Measurements from ENCODE around the gene RAPGEF1.
"Not testable (repeated sequence)": the region's sequence is repeated elsewhere in the genome, so short reads cannot be mapped to it uniquely, and the experiment has no call there.

RAPGEF1 gene, protein sequence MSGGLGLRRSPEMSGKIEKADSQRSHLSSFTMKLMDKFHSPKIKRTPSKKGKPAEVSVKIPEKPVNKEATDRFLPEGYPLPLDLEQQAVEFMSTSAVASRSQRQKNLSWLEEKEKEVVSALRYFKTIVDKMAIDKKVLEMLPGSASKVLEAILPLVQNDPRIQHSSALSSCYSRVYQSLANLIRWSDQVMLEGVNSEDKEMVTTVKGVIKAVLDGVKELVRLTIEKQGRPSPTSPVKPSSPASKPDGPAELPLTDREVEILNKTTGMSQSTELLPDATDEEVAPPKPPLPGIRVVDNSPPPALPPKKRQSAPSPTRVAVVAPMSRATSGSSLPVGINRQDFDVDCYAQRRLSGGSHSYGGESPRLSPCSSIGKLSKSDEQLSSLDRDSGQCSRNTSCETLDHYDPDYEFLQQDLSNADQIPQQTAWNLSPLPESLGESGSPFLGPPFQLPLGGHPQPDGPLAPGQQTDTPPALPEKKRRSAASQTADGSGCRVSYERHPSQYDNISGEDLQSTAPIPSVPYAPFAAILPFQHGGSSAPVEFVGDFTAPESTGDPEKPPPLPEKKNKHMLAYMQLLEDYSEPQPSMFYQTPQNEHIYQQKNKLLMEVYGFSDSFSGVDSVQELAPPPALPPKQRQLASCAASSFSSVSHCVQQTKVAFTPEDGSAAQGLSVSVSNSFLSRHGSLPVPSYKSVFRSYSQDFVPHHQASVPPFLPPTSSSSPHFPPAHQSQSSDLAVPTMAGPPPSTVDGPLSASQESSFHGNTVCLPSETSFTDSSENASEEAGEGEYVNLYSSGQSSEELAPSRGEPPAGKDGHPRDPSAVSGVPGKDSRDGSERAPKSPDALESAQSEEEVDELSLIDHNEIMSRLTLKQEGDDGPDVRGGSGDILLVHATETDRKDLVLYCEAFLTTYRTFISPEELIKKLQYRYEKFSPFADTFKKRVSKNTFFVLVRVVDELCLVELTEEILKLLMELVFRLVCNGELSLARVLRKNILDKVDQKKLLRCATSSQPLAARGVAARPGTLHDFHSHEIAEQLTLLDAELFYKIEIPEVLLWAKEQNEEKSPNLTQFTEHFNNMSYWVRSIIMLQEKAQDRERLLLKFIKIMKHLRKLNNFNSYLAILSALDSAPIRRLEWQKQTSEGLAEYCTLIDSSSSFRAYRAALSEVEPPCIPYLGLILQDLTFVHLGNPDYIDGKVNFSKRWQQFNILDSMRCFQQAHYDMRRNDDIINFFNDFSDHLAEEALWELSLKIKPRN (N-terminal part only)

DNA sequence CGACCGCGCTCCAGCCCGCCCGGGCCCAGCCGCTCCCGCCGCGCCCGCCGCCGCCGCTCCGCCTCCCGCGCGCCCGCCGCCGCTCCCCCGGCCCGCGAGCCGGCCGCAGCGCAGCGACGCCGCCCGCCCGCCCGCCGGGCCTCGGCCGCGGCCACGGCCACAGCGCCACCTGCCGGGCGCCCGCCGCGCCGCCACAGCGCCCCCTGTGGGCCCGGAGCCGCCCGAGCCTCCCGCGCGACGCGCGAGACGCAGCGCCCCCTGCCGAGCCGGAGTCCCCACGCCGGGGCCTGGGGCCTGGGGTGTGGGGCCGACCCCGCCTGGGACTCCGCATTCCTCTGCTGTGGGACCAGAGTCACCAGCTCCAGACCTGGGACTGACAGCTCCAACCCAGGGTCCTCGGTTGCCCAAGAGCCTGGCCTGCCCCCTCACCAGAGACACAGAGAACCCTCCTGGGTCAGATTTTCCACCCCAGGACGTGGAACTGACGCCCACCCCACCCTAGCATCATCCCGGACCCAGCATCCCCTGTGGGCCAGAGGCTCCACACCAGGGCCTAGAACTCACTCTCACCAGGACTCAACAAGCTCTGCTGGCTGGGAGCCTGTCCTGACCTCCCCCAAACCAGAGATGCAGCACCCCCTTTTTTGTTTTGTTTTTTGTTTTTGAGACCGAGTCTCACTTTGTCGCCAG is at the start of gene RAPGEF1:
Gene RAPGEF1, minus strand, starts transcription at position 118 of the 690 bp plus-strand sequence. CDS start 246 bp downstream, outside the sequence.
- DNase-seq = peak; percentile 84

DNA sequence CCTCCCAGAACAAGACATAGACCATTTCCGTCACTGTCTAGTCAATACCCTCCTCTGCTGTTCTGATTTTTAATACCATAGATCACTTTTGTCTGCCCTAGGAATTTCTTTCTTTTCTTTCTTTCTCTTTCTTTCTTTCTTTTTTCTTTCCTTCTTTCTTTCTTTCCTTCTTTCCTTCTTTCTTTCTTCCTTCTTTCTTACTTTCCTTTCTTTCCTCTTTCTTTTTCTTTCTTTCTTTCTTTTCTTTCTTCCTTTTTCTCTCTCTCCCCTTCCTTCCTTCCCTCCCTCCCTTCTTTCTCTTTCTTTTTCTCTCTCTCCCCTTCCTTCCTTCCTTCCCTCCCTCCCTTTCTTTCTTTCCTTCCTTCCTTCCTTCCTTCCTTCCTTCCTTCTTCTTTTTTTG is 49.0 kb upstream of the RAPGEF1 start:
- no peak for DNase-seq

DNA sequence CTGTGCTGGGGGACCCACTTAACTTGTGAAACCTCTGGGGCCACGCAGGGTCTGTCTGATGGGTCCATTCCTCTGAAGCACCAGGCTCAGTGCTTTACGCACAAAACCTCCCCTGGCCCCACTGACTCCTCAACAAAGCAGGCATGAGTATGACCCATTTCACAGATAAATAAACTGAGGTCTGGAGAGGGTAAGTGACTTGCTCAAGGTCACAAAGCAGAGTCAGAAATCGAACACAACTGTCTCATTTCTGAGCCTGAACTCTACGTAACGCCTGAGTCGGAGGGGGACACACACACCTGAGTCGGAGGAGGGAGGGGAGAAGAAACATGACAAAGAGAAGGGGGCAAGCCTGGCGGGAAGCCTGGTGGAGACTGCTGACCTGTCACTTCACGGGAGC is 48.0 kb upstream of the RAPGEF1 start:
- no peak for DNase-seq

DNA sequence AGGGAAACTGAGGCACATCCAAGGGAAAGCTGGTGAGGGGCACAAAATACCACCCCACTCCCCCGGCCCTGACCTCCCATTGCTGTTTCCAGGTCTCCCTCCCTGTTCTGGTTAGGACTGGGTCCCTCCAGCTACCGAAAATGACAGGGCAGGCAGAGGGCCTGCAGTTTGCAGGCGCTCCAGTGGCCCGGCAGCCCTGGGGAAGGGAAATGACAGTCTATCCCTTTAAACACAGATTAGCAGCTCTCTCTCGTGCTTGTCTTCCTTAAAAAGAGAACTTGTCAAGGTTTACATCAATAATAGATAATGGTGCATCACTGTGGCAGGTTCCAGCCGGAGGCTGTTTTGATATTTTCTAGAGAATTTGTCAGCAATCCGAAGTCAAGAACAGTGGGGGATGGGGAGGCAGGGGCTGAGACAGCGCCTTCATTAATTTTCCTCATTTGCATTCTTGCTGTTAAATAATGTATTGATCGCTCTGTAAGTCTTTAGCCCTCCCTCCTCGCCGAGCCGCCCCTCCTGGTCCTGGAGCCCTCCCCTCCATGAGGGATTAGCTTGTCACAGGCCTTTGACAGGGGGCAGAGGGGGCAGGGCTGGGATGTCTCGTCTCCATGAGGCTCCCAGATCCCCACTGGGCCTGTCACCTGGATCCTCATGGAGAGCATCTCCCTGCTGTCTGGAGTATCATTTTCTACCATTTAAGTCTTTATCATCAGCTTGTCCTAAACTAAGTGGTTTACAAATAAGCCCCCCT is 45.0 kb upstream of the RAPGEF1 start:
- DNase-seq = no peak

DNA sequence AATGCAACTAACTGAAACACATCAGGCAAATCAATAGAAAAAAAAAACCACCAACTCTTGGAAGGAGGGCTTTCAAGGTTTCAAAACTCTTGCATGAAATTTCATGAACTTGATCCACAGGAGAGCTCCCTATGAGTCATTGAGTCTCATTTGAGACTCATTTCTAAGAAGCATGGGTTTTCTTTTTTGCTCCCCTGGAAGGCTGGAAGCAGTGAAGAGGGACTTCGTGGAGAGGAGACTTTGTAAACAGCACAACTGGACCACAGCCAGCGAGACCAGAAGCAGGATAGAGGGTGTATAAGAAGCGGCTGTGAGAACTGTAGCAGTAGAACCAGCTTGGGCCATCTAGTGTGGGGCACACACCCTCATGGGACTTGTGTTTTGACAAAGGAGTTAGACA is 41.2 kb upstream of the RAPGEF1 start:
- DNase-seq = no peak

DNA sequence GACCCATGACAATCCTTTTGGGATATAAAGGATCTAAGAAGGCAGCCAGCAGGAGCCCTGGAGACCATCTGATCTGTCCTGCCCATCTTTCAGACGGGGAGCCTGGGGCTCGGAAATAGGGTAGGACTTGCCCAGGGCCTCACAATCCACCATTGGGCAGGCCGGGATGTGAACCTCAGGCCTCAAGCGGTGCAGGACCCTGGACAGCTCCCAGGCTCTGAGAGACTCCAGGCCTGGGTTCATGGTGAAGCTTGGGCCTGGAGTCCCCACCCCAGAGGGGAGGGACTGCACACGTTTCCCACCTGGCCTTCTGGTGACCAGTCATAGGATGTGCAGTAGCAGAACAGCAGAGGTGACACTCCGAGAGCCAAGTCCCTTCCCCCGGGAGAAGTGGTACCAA is 36.6 kb upstream of the RAPGEF1 start:
- DNase-seq = no peak

DNA sequence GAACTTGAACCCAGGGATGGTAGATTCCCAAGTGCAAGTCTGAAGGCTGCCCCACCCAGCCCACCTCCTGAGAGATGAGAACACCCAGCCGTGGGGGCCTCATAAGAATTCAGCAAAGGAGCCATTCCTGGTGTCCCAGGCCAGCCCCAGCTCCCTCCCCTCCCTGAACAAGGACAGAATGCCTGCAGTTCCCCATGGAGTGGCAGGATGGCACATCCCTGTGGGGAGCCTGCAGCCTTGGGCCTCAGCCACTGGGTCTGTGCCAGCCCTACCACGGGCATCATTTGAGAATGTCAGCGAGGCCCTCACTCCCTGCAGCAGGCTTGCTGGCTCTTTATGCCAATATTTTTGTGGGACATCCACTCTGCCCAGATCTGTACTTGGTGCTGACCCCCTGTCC is 36.2 kb upstream of the RAPGEF1 start:
- no peak for DNase-seq

DNA sequence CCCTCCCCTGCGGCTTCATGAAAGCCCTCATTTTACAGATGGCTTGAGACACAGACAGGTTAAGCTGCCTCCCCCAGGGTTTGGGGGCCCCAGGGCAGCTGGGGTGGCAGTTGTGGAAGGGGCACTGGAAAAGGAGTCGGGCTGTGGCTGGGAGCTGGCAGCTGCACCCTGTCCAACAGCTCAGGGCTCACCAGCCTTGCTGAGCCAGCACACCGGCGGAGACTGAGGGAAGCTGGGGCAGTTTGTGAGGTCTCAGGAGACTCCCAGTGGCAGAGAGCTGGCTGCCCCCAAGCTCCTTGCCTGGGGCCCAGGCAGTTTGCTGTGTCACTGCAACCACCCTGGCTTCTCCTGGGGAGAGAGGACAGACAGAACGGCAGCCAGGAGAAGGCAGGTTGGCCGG is 34.8 kb upstream of the RAPGEF1 start:
- no peak for DNase-seq

DNA sequence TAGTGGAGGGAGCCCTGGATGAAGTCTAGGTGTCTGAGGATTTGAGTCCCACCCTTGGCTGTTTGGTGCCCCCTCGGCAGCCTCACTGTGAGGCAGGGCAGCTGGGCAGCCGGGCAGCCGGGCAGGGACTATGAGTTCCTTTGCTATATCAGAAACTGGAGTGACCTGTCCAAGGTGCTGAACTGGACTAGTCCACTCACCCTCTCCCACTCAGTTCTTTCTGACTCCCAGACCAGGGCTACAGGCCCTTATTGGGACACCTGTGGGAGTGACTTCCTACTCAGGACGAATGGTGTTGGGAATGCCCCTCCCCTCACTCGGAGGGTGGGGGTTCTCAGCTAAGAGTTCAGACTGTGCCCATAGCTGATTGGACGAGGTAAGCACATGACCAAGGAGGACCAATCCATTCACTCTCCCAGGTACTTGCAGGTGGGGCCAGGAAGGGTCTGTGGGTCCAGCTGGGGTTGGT is 34.1 kb upstream of the RAPGEF1 start:
- no peak for DNase-seq

DNA sequence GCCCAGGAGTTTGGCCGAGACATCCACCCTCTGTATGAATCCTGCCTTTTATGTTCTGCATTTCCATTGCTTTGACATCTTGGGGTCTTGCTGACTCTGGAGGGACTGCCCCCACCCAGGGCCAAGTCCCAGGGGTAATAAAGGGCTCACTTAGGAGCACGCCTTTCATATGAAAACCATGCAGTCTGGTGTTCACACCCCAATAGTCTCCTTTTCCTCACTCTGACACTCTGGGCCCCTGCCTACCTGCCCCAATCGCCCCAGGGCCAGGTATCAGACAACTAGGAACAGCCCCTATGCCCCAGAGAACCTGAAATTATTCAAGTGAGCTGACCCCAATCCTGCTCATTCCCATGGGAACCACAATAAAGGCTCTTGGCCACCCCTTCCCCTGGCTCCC is 33.1 kb upstream of the RAPGEF1 start:
- no peak for DNase-seq

DNA sequence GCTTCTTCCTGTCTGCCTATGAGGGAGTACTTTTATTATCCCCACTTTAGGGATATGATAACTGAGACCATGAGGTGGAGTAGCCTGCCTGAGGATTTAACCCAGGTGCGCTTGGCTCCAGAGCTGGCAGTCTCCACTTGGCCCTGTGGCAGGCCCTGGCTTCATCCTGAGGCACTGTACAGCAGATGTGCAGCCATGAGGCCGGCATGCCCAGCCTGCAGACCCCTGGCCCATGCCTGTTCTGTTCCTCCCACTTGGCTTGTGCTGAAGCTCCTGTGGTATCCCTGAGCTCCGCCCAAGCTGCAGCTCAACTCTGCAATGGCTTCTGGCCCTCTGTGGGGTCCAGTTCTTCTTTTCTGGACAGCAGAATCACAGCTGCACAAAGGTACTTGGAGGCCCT is 31.8 kb upstream of the RAPGEF1 start:
- DNase-seq = no peak

DNA sequence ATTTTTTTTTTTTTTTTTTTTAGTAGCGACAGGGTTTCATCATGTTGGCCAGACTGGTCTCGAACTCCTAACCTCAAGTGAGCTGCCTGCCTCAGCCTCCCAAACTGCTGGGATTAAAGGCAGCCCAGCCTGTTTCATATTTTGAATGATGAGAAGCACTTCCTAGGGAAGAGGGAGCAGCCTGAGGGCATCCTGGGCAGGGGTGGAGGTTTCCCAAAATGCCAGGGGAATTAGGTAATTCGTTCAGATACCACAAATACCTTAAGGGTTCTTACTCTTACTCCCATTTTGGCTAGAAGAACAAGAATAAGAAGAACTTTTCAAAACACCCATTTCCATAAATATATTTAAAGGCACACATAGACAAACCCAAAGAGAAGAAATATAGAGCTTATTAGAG is 29.5 kb upstream of the RAPGEF1 start:
- DNase-seq = no peak

DNA sequence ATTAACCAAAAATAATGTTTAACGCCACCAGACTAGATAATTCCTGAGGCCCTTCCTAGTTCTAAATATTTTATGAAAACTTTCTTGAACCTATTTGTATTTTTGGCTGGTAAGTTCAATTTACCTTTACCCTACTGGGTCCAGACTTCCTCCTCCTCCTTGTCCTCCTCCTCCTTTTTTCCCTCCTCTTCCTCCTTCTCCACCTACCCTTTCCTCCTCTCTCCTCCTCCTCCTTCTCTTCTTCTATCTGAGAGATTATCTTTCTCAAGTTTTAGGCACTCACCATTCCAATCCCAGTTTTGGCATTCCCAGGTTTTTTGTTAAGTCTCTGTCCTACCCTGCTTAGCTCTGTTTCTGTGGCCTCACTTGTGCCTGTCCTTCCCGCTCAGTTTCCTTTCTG is 24.7 kb upstream of the RAPGEF1 start:
- DNase-seq = no peak

DNA sequence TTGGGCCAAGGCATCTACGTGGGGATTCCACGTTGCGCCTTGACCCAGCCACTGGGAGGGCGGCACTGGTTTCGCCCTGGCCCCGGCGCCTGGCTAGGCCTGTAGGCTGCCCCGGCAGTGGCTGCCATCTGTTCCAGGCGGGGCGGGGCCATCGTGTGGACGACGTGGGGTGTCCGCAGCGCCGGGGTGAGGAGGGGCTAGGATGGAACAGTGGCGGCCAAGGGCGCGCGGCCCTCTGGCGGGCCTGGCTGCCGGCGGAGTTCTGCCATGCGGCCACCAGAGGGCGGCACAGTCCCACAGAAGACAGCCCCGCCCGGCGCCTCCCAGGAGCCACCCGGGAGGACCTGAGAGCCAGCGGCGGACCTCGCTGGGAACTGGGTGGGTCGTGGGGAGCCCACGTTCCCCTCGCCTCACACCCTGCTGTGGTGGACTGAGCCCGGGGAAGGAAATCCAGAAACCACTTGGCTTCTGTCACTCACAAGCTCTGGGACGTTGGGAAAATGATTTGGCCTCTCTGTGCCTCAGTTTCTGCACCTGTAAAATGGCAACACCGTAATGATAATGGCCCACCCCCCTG is 22.6 kb upstream of the RAPGEF1 start:
- DNase-seq = peak; percentile 70

DNA sequence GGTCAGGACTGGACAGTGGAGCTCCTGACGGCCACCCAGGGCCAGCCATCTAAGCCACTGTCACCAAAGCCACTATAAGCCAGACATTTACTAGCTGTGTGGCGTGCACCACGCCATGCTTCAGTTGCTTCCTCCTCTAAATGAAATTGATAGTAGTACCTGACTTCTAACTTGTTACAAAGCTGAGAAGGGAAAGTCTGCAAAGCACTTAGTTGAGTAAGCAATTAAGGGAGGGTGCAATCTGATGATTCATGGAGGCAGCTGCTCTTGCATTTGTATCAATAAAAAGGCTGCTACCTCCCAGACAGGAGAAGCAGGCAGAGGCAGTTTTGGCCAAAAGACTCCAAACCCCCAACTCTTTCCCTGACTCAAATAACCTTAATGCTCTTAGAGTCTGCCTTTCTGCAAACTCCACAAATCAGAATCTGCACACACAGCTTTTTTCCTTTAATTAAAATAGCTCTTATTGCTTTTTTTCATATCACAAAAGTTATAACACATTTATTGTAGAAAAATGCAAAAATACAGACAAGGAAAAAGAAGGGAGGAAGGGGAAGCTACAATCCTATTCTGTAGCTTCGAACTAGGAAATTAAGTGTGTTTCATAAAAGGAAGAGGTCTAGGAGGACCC is 19.3 kb upstream of the RAPGEF1 start:
- DNase-seq = no peak

DNA sequence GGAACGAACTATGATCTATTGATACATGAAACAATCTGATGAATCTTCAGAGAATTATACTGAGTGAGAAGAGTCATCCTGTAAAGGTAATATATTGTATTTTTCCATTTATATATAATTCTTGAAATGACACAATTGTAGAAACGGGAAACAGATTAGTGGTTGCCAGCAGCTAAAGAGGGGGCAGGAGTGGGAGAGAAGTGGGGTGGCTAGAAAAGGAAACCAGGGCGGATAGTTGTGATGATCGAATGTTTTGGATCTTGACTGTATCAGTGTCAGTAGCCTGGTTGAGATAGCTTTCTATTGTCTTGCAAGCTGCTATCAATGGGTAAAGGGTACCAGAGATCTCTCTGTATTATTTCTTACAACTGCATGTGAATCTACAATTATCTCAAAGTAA is 17.7 kb upstream of the RAPGEF1 start:
- DNase-seq = no peak

DNA sequence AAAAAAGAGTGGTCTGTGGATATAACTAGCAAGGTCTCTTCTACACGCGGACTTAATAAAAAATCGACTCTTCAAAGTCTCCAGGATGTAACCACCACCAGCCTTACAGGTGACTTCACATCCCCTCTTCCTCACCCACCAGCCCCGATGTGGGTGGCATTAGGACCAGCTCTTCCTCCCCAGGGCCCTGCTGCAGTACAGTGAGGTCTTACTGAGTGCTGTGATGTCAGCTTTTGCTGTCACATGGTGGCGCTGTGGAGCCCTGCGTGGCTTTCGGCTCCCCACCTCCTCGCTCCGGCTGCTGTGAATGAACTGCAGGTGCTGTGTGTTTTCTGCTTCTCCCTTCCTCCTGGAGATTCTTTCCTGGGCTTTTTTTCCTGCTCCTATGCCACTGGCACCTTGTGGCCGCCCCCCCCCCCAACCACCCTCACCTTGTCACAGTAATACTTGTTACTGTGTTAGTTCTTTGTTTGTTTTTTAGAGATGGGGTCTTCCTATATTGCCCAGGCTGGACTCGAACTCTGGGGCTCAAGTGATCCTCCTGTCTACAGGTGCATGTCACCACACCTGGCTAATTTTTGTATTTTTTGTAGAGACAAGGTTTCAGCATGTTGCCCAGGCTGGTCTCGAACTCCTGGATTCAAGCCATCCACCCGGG is 15.8 kb upstream of the RAPGEF1 start:
- peak; percentile 78 for DNase-seq

DNA sequence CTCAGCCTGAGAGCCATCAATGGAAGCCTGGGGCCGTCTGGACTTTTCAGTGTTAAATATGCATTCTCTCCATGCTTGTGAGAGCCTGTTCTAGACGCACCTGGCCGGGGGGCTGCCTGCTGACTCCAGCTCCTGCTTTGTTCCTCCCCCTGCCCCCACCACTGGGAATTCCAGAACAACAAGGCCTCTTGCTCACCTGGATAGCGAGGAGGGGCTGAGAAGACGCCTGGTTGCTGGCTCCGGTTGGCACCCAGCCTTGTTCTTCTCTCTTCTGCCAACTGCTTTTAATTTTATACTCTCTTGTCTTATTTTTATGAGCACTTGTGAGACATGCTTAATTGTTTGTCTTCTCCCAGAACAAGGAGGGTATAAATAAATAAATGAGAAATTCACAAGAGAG is 15.0 kb upstream of the RAPGEF1 start:
- DNase-seq = no peak

DNA sequence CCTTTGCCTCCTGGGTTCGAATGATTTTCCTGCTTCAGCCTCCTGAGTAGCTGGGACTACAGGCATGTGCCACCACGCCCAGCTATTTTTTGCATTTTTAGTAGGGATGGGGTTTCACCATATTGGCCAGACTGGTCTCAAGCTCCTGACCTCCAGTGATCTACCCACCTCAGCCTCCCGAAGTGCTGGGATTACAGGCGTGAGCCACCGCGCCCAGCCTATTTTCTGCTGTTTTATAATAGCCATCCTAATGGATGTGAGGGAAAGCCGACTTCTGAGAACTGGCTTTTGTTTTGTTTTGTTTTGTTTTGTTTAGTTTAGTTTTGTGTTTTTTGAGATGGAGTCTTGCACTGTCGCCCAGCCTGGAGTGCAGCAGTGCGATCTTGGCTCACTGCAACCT is 13.9 kb upstream of the RAPGEF1 start:
- DNase-seq = not testable (repeated sequence)

DNA sequence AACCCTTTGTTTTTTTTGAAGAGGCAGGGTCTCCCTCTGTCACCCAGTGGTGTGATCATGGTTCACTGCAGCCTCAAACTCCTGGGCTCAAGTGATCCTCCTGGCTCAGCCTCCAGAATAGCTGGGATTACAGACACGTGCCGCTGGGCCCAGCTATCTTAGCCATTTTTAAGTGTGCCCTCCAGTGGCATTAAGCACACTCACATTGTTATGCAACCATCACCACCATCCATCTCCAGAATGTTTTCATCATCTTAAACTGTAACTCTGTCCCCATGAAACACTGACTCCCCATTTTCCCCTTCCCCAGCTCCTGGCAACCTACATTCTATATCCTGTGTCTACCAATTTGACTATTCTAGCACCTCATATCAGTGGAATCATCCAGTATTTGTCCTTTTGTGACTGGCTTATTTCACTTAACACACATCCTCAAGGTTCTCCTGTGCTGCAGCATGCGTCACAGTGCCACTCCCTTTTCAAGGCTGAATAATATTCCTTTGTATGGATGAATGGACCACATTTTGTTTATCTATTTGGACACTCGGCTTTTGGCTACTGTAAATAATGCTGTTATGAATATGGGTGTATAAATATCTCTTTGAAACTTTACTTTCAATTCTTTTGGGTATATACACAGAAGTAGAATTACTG is 12.5 kb upstream of the RAPGEF1 start:
- DNase-seq = no peak
